Thymus (tissue), 11 donors: ENCODE results near the gene MCF2L. TPM values are rescaled to one million over a fixed set of nuclear protein-coding genes. Genes with fewer than 3 reads are reported as not detected.
A peak's percentile ranks its signal among the peaks of the same experiment; 100 is the strongest.

Experiments
- DNase-seq, 9 donors: peaks; one replicate each; pipeline ENCODE4 v3.0.0-alpha.2; 2013; ENCODE audit warnings: low spot score in 9 of 9, low read depth in 6 of 9, missing footprints in 1 of 9
- H3K27ac ChIP-seq, 2 donors: one replicate each; pipeline ENCODE4 v1.5.1; 2013; ENCODE audit warnings: control low read depth in 1 of 2, low read depth in 1 of 2, low read length in 1 of 2, mild to moderate bottlenecking in 1 of 2, moderate library complexity in 1 of 2
- H3K27me3 ChIP-seq, 2 donors: one replicate each; pipeline ENCODE4 v1.5.1; 2013; ENCODE audit warnings: low read length in 1 of 2; ENCODE audit not compliant: control insufficient read depth in 2 of 2, insufficient read depth in 1 of 2
- H3K36me3 ChIP-seq, 2 donors: one replicate each; pipeline ENCODE4 v1.5.1; 2013; ENCODE audit warnings: low read length in 1 of 2, mild to moderate bottlenecking in 1 of 2, moderate library complexity in 1 of 2; ENCODE audit not compliant: control insufficient read depth in 2 of 2, insufficient read depth in 2 of 2
- H3K4me1 ChIP-seq, 2 donors: one replicate each; pipeline ENCODE4 v1.5.1; 2013; ENCODE audit warnings: low read length in 2 of 2; ENCODE audit not compliant: control insufficient read depth in 2 of 2, insufficient read depth in 2 of 2
- H3K4me3 ChIP-seq, 2 donors: one replicate each; pipeline ENCODE4 v1.5.1; 2013; ENCODE audit warnings: low read length in 2 of 2, control low read depth in 1 of 2, mild to moderate bottlenecking in 1 of 2
- H3K9me3 ChIP-seq, 2 donors: one replicate each; pipeline ENCODE4 v1.5.1; 2013; ENCODE audit warnings: low read length in 1 of 2, mild to moderate bottlenecking in 1 of 2; ENCODE audit not compliant: control insufficient read depth in 2 of 2, insufficient read depth in 1 of 2
- WGBS: extraction: QIAGEN DNeasy Blood & Tissue Kit; methylation state at CpG from one replicate; pipeline ENCODE4 v1.1.7; 2013; 5-methylcytosine and 5-hydroxymethylcytosine counted together
- polyA plus RNA-seq: library from polyadenylated mRNA; stranded (reverse); fragments of 200-250 nt; gene quantifications from one replicate; pipeline ENCODE4 v1.2.3, GENCODE V29; 2013
- total RNA-seq: library from RNA; stranded (reverse); fragments of 120-200 nt; gene quantifications from one replicate; pipeline ENCODE4 v1.2.4, GENCODE V29; 2013
- donor health status: healthy.

MCF2L gene
- total and polyA plus RNA-seq, 2 donors, result 13.0 to 28.6 TPM

DNA sequence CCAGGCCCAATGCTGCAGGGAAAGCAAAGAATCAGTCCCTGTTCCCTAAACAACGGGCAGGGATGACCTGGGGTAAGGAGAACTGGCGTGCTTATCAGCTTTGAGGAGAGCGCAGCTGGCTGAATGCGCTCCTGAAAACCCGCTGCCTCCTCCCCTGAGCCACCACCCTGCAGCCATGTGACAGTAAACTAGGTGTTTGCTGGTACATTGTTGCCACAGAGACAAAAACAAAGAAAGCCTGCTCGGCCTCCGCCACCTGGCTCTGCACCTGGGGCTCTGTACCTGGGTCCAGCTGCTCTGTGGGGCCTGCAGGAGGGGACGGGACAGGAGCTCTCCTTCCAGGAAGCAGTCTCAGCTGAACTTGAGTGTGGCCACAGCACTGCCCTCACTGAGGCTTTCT lies 21.8 kb downstream of the MCF2L start:
- peak in 1 of 9 donors; percentile 38 for DNase-seq
- Histone ChIP-seq H3K27ac (no peak overlapping the region), H3K36me3 (no peaks in the 10 kb centered on the region), H3K27me3 (peaks cover 0 to 5% of the 10 kb centered on the region in 2 donors), H3K9me3 (peaks cover 0 to 21% of the 10 kb centered on the region in 2 donors), H3K4me1 (peaks cover 0 to 2% of the 10 kb centered on the region in 2 donors), H3K4me3 (no peak overlapping the region)
- 40% methylated on average over 8 of the region's 8 CpGs for WGBS

DNA sequence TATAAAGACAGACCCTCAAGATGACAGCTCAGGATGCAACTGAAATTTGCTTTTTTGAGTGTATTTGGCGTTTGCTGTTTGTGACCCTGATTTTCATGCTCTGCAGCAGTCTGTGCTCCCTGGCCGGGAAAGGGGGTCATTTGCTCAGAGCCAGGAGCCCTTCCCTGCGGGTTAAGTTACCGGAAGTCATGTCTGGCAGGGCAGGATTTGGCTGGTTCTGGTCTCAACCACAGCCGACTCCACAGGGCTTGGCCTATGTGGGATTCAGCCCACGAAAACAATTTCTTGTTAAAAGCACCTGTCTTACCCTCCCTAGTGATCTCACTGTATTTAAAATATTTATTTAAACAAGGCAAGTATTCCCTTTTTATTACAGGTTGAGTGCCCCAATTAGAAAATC lies 22.6 kb downstream of the MCF2L start:
- Histone ChIP-seq H3K9me3 (peaks cover 0 to 21% of the 10 kb centered on the region in 2 donors), H3K27me3 (peaks cover 0 to 5% of the 10 kb centered on the region in 2 donors), H3K27ac (no peak overlapping the region), H3K36me3 (no peaks in the 10 kb centered on the region), H3K4me1 (peaks cover 0 to 2% of the 10 kb centered on the region in 2 donors), H3K4me3 (no peak overlapping the region)
- WGBS, result 71% methylated on average over 6 of the region's 6 CpGs
- DNase-seq, result no peak

DNA sequence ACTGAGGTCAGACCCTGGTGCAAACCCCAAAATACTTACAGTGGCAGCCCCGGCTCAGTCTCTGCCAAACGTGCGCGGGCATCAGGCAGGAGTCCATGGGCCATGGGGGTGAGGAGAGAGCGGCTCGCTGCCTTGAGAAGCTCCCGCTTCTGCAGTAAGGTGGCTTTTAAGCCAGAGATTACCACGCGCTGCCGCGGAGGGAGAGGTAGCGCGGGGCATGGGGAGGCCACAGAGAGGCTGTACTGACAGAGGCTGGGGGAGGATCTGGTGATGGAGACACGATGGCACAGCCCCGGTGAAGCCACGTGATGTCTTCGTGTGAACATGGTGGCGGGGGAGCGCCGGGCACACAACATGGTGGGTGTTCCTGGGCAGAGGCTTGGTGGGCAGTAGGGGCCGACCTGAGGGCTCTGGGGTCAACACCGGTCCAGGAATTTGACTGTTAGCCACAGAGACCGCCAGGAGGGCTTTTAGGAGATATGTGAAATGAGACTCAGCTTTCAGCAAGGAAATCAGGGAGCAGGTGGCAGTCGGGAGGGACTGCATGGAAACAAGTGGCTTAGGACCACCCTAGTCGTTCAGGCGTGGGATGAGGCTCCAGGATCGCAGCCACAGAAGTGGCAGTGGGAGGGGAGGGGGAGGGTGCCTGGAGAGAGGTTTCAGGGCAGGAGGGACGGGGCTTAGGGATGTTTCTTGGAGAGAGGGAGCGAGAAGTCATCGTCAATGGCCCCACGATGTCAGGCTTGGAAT lies 24.1 kb downstream of the MCF2L start:
- Histone ChIP-seq H3K9me3 (peaks cover 0 to 16% of the 10 kb centered on the region in 2 donors), H3K4me3 (no peak overlapping the region), H3K27ac (no peak overlapping the region), H3K4me1 (peaks cover 0 to 2% of the 10 kb centered on the region in 2 donors), H3K36me3 (no peaks in the 10 kb centered on the region), H3K27me3 (peaks cover 0 to 5% of the 10 kb centered on the region in 2 donors)
- WGBS, result 96% methylated on average over 31 of the region's 31 CpGs
- no peak for DNase-seq

DNA sequence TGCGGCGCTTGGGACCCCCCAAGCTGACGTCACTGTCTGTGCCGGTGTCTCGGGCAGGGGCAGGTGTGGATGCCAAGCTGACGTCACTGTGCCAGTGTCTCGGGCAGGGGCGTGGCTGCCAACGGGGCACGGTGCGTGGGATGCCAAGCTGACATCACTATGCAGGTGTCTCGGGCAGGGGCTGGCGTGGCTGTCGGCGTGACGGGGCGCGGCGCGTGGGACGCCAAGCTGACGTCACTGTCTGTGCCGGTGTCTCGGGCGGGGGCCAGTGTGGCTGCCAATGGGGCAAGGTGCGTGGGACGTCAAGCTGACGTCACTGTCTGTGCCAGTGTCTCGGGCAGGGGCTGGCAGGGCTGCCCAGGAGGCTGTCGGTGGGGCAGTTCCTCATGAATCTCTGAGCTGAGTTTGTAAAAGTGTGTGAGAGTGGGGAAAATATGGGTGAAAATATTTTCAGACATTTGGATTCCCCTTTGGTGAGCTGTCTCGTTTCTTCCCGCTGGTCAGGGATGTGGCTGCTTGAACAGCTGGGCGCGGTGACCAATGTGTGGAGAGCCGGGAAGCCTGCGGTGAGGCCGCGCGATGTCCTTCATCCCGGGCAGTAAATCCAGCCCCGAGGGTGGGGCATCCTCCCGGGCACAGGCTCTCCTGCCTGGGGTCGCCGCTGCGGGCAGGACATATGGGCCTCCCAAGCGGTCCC lies 25.2 kb downstream of the MCF2L start:
- Histone ChIP-seq H3K4me1 (peaks cover 0 to 2% of the 10 kb centered on the region in 2 donors), H3K27me3 (peaks cover 0 to 5% of the 10 kb centered on the region in 2 donors), H3K9me3 (peaks cover 0 to 8% of the 10 kb centered on the region in 2 donors), H3K4me3 (no peak overlapping the region), H3K36me3 (no peaks in the 10 kb centered on the region), H3K27ac (no peak overlapping the region)
- DNase-seq, result no peak
- WGBS, result 94% methylated on average over 46 of the region's 46 CpGs

DNA sequence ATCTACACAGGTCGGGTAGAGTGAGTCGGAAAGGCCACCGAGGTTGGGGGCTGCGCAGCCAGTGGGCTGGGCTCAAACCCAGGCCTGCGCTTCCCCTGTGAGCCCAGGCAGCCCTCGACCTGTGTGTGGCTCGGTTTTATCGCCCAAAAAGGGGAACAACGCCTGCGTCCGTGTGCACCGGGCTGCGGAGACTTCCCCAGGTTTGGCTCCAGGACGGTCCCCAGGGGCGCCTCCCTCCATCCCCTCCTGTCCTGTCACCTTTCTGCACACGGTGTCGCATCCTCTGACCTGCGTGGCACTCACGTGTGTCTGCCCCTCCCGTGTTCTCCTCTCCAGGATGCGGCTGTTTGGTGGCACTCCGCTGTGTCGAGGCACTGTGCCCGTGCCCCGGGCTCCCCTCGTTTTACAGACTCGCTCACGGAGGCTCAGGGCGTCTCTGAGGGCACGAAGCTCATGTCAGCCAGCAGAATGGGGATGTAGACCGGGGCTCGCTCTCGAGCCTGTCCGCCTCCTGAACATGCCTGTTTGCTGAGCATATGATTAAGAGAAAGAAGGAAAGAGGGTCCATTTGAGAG lies 25.9 kb downstream of the MCF2L start:
- Histone ChIP-seq H3K27me3 (peaks cover 0 to 5% of the 10 kb centered on the region in 2 donors), H3K9me3 (peaks cover 0 to 7% of the 10 kb centered on the region in 2 donors), H3K4me1 (peaks cover 0 to 2% of the 10 kb centered on the region in 2 donors), H3K27ac (no peak overlapping the region), H3K4me3 (no peak overlapping the region), H3K36me3 (no peaks in the 10 kb centered on the region)
- no peak for DNase-seq
- 93% methylated on average over 34 of the region's 34 CpGs for WGBS

DNA sequence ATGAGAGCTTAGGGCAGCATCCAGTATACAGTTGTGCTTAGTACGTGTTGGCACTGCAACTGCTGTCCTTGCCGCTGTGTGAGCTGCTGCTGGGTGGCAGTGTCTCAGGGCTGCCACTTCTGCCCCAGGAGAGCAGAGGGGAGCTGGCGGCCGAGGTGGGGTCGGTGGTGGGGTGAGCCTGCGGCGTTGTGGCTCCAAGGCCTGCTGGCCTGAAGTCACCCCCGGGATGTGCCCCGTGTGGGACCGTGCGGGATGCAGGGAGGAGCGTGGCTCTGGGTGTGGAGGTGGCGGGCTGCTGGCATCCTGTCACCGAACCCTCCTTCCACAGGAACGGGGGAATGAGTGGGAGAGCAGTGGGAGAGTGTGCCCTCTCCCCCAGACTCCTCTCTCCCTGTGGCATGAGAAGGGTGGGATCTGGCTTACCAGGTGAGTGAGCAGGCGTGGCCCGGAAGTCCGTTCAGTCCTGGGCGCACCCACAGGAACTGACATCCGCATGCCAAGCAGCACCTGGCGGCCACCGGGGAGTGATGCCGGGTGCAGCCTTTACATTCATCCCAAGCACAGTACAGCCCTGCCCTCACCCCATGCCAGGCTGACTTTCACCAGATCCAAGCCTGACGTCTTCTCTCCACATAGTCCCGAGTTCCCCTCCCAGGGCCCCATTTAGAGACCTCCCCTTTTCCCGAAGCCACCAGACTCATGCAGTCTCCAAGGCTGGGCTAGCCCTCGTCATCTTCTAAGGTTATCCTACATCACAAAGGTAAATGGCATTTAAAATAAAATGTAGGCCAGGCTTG lies 26.6 kb downstream of the MCF2L start:
- H3K27ac ChIP-seq, result no peak overlapping the region
- H3K4me3 ChIP-seq, result no peak overlapping the region
- H3K36me3 ChIP-seq, result no peaks in the 10 kb centered on the region
- 94% methylated on average over 27 of the region's 27 CpGs for WGBS
- peaks cover 0 to 2% of the 10 kb centered on the region in 2 donors for H3K4me1 ChIP-seq
- peaks cover 0 to 4% of the 10 kb centered on the region in 2 donors for H3K9me3 ChIP-seq
- no peak for DNase-seq
- H3K27me3 ChIP-seq, result peaks cover 0 to 9% of the 10 kb centered on the region in 2 donors

DNA sequence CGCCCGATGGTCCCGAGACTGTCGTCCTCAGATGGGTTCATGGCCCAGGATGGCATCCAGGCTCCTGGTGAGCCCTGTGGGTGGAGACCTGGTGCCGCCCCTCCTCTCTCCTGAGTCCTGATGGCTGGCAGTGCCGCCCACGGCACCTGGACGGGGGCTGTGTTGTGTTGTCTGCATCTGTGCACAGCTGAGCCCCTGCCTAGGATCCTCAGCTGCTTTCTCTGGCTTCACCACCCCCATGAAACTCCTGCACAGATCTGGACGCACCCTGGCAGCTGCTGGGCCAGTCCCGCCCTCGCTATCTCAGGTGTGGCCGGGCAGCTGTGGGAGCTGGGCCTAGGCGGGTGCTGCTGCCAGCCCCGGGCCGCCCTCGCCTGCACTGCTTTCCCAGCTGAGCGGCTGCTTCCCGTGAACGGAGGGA lies 27.7 kb downstream of the MCF2L start:
- peaks cover 2 to 19% of the 10 kb centered on the region in 2 donors for H3K27me3 ChIP-seq
- WGBS, result 95% methylated on average over 19 of the region's 19 CpGs
- H3K9me3 ChIP-seq, result no peaks in the 10 kb centered on the region
- no peak overlapping the region for H3K27ac ChIP-seq
- no peak overlapping the region for H3K4me3 ChIP-seq
- no peak for DNase-seq
- no peaks in the 10 kb centered on the region for H3K36me3 ChIP-seq
- peaks cover 0 to 7% of the 10 kb centered on the region in 2 donors for H3K4me1 ChIP-seq

DNA sequence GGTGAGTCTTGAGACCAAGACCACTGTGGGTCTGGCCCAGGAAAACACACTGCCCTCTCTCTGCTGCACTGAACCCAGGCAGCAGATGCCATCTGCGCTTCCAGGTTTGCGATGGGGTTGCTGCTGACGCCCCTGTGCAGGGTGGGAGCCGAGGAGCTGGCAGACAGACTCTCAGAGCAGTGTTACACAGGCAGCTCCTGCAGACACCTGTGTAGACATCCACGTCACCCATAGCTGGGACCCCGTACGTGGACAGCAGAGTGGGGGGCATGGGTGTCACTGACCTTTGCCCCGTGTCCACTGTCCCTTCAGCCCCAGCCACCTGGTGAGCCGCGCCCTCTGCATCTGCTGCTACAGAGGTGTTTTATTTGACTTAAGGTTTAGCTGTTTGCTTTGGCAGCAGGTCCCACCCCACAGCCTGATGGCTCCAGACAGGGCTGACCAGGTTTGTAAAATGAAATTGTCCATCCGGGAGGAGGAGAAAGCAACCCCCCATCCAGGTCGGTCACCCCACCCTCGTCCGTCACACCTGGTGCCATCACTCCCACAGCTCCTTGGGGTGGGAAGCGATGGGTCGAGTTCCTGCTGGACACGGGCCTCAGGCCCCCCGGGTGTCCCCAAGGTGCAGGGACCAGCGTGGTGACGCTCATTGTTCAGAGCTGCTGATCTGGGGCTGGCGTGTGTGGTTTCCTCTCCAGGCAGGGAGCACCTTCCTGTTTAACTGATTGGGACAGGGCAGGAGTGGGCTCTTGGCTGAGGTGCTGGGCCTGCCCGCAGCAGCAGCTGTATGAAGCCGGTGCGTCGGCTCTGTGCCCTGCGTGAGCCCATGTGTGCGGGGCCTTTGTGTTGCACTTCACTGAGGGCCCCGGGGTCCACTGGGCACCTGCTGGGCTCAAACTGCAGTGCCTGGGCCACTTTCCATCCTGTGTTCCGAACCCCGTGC lies 28.4 kb downstream of the MCF2L start:
- H3K4me1 ChIP-seq, result peaks cover 0 to 7% of the 10 kb centered on the region in 2 donors
- H3K27ac ChIP-seq, result no peak overlapping the region
- no peaks in the 10 kb centered on the region for H3K9me3 ChIP-seq
- peaks cover 4 to 21% of the 10 kb centered on the region in 2 donors for H3K27me3 ChIP-seq
- no peaks in the 10 kb centered on the region for H3K36me3 ChIP-seq
- DNase-seq, result no peak
- no peak overlapping the region for H3K4me3 ChIP-seq
- WGBS, result 53% methylated on average over 30 of the region's 30 CpGs
